SU-DHL-6 (cell line): ENCODE results near the gene EYA2.

Source experiments
- EZH2phosphoT487 ChIP-seq: fragments of 200-600 bp; sonication (generic), shearing (Covaris generic); conservative IDR thresholded peaks from 2 replicates; pipeline ENCODE4 v1.6.1; 2018; ENCODE audit warnings: mild to moderate bottlenecking, antibody characterized with exemption, low read length, moderate library complexity, mixed read lengths
- TF ChIP-seq, protein P1 (sequence below): fragments of 200-600 bp; sonication (generic); IDR thresholded peaks from one replicate; pipeline ENCODE4 v1.5.1; 2017; ENCODE audit warnings: antibody characterized with exemption, mild to moderate bottlenecking, low read length, moderate library complexity; ENCODE audit not compliant: insufficient read depth, poor library complexity, severe bottlenecking

DNA sequence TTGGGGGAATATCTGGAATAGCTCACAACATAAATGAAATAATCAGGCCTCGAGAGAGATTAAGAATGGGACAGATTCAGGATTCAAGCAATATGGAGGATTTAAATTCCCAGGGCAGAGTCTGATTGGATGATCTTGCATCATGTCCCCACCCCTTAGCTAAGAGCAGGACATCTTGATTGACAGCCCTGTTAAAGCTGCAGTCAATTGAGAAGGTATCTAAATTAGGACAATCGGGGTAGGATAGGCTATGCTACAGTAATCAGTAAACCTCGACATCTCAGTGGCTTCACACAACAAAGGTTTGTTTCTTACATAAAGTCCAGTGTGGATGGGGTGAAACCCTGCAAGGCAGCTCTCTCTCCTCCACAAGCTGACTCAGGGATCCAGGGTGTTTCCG lies 109.5 kb downstream of the EYA2 start:
- TF ChIP-seq EZH2phosphoT487, result no peak
- TF ChIP-seq, protein P1, sequence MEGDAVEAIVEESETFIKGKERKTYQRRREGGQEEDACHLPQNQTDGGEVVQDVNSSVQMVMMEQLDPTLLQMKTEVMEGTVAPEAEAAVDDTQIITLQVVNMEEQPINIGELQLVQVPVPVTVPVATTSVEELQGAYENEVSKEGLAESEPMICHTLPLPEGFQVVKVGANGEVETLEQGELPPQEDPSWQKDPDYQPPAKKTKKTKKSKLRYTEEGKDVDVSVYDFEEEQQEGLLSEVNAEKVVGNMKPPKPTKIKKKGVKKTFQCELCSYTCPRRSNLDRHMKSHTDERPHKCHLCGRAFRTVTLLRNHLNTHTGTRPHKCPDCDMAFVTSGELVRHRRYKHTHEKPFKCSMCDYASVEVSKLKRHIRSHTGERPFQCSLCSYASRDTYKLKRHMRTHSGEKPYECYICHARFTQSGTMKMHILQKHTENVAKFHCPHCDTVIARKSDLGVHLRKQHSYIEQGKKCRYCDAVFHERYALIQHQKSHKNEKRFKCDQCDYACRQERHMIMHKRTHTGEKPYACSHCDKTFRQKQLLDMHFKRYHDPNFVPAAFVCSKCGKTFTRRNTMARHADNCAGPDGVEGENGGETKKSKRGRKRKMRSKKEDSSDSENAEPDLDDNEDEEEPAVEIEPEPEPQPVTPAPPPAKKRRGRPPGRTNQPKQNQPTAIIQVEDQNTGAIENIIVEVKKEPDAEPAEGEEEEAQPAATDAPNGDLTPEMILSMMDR, result no peak
